ENCODE measurements around the gene PIAS4. TPM values are rescaled to one million over a fixed set of nuclear protein-coding genes. Genes with fewer than 3 reads are reported as not detected.
A peak's percentile ranks its signal among the peaks of the same experiment; 100 is the strongest.

Gene PIAS4
- total and polyA plus RNA-seq, 2 of the 13 experiments (the other 11 are each of a cell fraction or from before 2014, with no cell fraction given) = 9.0 to 20.1 TPM

- TF ChIP-seq YEATS2 (CRISPR knock-in tag; IDR thresholded peaks at IDR 0.05; ENCODE audit: borderline replicate concordance) = no peak
- no peak for TF ChIP-seq IRF9 (CRISPR knock-in tag; IDR thresholded peaks at IDR 0.05; ENCODE audit: borderline replicate concordance)
- no peak for TF ChIP-seq HOXA3 (CRISPR knock-in tag; IDR thresholded peaks at IDR 0.05)
- peak; percentile 60 for TF ChIP-seq RBFOX2 (IDR thresholded peaks at IDR 0.05; ENCODE audit: low read depth, low read length)
- TF ChIP-seq ZBTB8A (CRISPR knock-in tag; IDR thresholded peaks at IDR 0.05; ENCODE audit: borderline replicate concordance, low read depth) = 0 out of 2 replicates have a peak, but pooled peaks have one; percentile 25
- TF ChIP-seq MXD1 (CRISPR knock-in tag; IDR thresholded peaks at IDR 0.05) = 0 out of 2 replicates have a peak, but pooled peaks have one; percentile 32
- 0 out of 2 replicates have a peak, but pooled peaks have one; percentile 19 for TF ChIP-seq BCL3 (CRISPR knock-in tag; IDR thresholded peaks at IDR 0.05)
- TF ChIP-seq ZMYM3 (CRISPR knock-in tag; IDR thresholded peaks at IDR 0.05) = peak; percentile 95
- no peak for TF ChIP-seq PHB2 (IDR thresholded peaks at IDR 0.05; ENCODE audit: partially characterized antibody)
Measured at GRCh38 chr19:4061683-4062418, 54.3 kb downstream of the PIAS4 start (continued).

Data from HepG2 (cell line).